Activated CD8-positive, alpha-beta T cell treated with anti-CD3 and anti-CD28 coated beads for 36 hours (primary cell): ENCODE measurements around the gene GPR78. TPM values are rescaled to one million over a fixed set of nuclear protein-coding genes. Genes with fewer than 3 reads are reported as not detected.

Experiments used
- ATAC-seq: fragments of 200-7000 bp; cut with Tn5 transposase; one replicate; pipeline ENCODE4 v1.10.0; 2021; ENCODE audit warnings: mild to moderate bottlenecking, moderate library complexity
- CTCF ChIA-PET: fragments of 350-600 bp; sonication (Branson Sonifier 250); formaldehyde crosslinking; loops from one replicate; lab custom pipeline; 2021; ENCODE audit warnings: antibody characterized with exemption; lab: Charles Lee
- POLR2A ChIA-PET: fragments of 350-600 bp; sonication (Branson Sonifier 250); formaldehyde crosslinking; loops from one replicate; lab custom pipeline; 2021; ENCODE audit warnings: antibody characterized with exemption; lab: Charles Lee
- DNase-seq: peaks from one replicate; pipeline ENCODE4 v3.0.0-alpha.2; 2020
- H3K27ac Mint-ChIP-seq: one replicate; pipeline ENCODE4 v1.8.0; 2021; ENCODE audit warnings: mild to moderate bottlenecking, mixed read lengths
- H3K27me3 Mint-ChIP-seq: one replicate; pipeline ENCODE4 v1.8.0; 2021; ENCODE audit warnings: mixed read lengths
- H3K36me3 Mint-ChIP-seq: one replicate; pipeline ENCODE4 v1.8.0; 2021; ENCODE audit warnings: low read depth, mixed read lengths
- H3K4me1 Mint-ChIP-seq: one replicate; pipeline ENCODE4 v1.8.0; 2021; ENCODE audit warnings: low read depth, mixed read lengths
- H3K4me3 Mint-ChIP-seq: one replicate; pipeline ENCODE4 v1.8.0; 2021; ENCODE audit warnings: mild to moderate bottlenecking, moderate library complexity, mixed read lengths
- H3K9me3 Mint-ChIP-seq: one replicate; pipeline ENCODE4 v1.8.0; 2021; ENCODE audit warnings: mixed read lengths
- CTCF ChIP-seq: fragments of 200-600 bp; IDR thresholded peaks from one replicate; pipeline ENCODE4 v1.8.0; 2022; ENCODE audit warnings: antibody characterized with exemption, mild to moderate bottlenecking
- intact Hi-C: fragments of 100-400 bp; cut with micrococcal nuclease; formaldehyde crosslinking; loops from one replicate; pipeline ENCODE4 v1.10.0; 2022
- total RNA-seq, 2 experiments: library from RNA; stranded (reverse); gene quantifications; one replicate each; pipeline ENCODE4 v1.2.3, GENCODE V29; 2021

GPR78 gene
- total RNA-seq, 2 experiments from 2014 or later, result not detected

GRCh38 chr4:8549352-8549931, 30.8 kb upstream of the GPR78 start:
- ChIA-PET CTCF (no interaction called here), POLR2A (no interaction called here)
- DNase-seq, result no peak
- Mint-ChIP-seq H3K27me3 (no peaks in the 10 kb centered on the region), H3K4me1 (no peaks in the 10 kb centered on the region), H3K36me3 (no peaks in the 10 kb centered on the region), H3K9me3 (no peaks in the 10 kb centered on the region), H3K4me3 (no peak overlapping the region), H3K27ac (no peak overlapping the region)
- intact Hi-C loops, result no loop called here
- ATAC-seq, result no peak
- TF ChIP-seq CTCF, result no peak

DNA sequence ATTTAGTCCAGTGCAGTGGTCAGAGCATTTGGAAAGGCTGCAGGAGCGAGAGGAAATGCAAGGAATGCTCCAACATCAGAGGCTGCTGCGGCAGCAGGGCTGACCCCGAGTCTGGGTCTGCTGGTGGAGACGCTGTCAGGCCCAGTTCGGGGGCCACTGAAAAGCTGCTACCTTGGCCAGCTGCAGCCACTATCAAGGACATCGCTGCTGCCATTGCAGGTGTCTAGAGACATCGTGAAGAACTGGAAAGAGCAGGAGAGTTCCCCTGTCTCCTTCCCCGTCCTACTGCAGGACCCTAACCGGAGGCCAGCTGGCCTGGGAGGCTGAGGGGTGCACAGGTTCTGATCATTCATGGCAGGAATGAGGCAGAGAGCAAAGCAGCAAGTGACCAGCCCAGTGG, 29.5 kb upstream of the GPR78 start:
- ATAC-seq (no peak), DNase-seq (no peak)
- Mint-ChIP-seq H3K4me1 (no peaks in the 10 kb centered on the region), H3K9me3 (no peaks in the 10 kb centered on the region), H3K27ac (no peak overlapping the region), H3K27me3 (no peaks in the 10 kb centered on the region), H3K36me3 (no peaks in the 10 kb centered on the region), H3K4me3 (no peak overlapping the region)
- intact Hi-C loops, result no loop called here
- no peak for TF ChIP-seq CTCF
- CTCF ChIA-PET, result no interaction called here
- POLR2A ChIA-PET, result no interaction called here

DNA sequence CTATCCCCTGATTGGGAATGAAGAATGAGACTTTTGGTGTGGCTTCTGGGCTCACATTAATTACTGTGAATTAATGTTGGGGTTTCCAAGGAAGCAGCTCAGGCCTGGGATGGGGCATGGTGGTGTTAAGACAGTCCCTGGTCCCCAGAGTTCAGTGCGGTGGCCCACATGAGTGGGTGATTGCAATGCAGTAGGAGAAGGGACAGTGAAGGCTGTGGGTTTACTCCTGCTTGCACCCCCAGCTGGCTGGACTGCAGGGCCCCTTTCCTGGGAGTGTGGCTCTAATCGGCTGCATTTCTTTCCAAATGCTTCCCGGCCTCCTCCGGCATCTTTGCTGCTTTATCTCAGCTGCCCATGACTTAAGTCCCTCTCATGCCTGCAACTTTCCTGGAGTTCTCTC, 28.2 kb upstream of the GPR78 start:
- no peaks in the 10 kb centered on the region for H3K36me3 Mint-ChIP-seq
- no peaks in the 10 kb centered on the region for H3K9me3 Mint-ChIP-seq
- H3K27ac Mint-ChIP-seq, result no peak overlapping the region
- TF ChIP-seq CTCF, result no peak
- H3K27me3 Mint-ChIP-seq, result no peaks in the 10 kb centered on the region
- H3K4me3 Mint-ChIP-seq, result no peak overlapping the region
- CTCF ChIA-PET, result interaction anchor here (2.0 kb wide), 1 partner anchor 83 kb away, joined by 4 read pairs; no protein-coding TSS in a partner anchor
- ATAC-seq (no peak), DNase-seq (no peak)
- H3K4me1 Mint-ChIP-seq, result no peaks in the 10 kb centered on the region
- intact Hi-C loops, result no loop called here
- POLR2A ChIA-PET, result no interaction called here

DNA sequence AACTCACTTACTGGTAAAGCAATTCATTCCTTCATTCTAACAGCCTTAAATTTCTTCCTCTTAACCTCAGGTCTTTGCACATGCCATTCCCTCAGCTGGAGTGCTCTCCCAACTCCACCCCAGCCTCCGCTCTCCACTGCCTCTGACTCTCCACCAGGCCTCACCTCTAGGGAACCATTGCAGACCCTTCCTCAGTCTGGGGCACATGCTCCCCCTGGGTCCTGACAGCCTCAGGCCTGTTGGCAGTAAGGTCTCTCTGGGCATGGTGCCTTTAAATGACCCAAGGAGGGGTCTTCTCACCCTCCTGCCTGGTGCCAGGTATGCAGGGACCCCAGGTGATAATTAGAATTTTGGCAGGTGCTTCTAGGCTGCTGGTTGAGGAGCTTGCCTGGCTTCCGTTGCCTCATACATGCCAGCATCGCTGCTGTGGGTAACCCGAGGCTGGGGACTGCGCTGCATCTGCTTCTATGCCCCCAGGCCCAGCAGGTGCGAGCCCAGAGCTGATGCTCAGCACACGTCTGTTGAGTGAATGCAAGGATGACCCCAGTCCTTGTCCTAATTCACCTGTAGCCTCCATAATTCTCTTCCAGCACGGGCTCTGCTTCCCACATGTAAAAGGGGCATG, 27.5 kb upstream of the GPR78 start:
- no peaks in the 10 kb centered on the region for H3K4me1 Mint-ChIP-seq
- intact Hi-C loops, result no loop called here
- H3K36me3 Mint-ChIP-seq, result no peaks in the 10 kb centered on the region
- ATAC-seq, result no peak
- ChIA-PET POLR2A (interaction anchor here (0.8 kb wide), 1 partner anchor 80 kb away, joined by 3 read pairs; no protein-coding TSS in a partner anchor), CTCF (interaction anchor here (2.0 kb wide), 1 partner anchor 84 kb away, joined by 4 read pairs; no protein-coding TSS in a partner anchor)
- H3K27ac Mint-ChIP-seq, result no peak overlapping the region
- H3K4me3 Mint-ChIP-seq, result no peak overlapping the region
- no peaks in the 10 kb centered on the region for H3K27me3 Mint-ChIP-seq
- H3K9me3 Mint-ChIP-seq, result no peaks in the 10 kb centered on the region
- TF ChIP-seq CTCF, result no peak
- no peak for DNase-seq

- H3K27ac Mint-ChIP-seq, result no peak overlapping the region
- no peaks in the 10 kb centered on the region for H3K9me3 Mint-ChIP-seq
- H3K27me3 Mint-ChIP-seq, result no peaks in the 10 kb centered on the region
- H3K4me3 Mint-ChIP-seq, result no peak overlapping the region
- CTCF ChIA-PET, result interaction anchor here (2.0 kb wide), 1 partner anchor 85 kb away, joined by 4 read pairs; no protein-coding TSS in a partner anchor
- H3K36me3 Mint-ChIP-seq, result no peaks in the 10 kb centered on the region
- DNase-seq (no peak), ATAC-seq (no peak)
- POLR2A ChIA-PET, result interaction anchor here (0.8 kb wide), 1 partner anchor 81 kb away, joined by 3 read pairs; no protein-coding TSS in a partner anchor
- H3K4me1 Mint-ChIP-seq, result no peaks in the 10 kb centered on the region
- TF ChIP-seq CTCF, result no peak
- intact Hi-C loops, result no loop called here
Observed at GRCh38 chr4:8553216-8553615, 27.0 kb upstream of the GPR78 start.
